Cardiac ventricle fibroblast (primary cell): ENCODE data around the gene SOX9. TPM values are rescaled to one million over a fixed set of nuclear protein-coding genes. Genes with fewer than 3 reads are reported as not detected.

Experiments
- total RNA-seq: library from RNA; depleted of rRNA; stranded (reverse); fragments of >200 nt; gene quantifications from 2 replicates; pipeline ENCODE4 v1.2.3, GENCODE V29; 2015

SOX9 gene
- 41.6 and 54.9 TPM in 2 replicates for total RNA-seq

GRCh38 chr17:72120642-72121163 lies at the start of gene SOX9:
SOX9 (plus strand) TSS chr17:72121020; CDS start chr17:72121392, 372 bp downstream.

